SK-N-MC (cell line): ENCODE results near the gene ZNF613.

Source experiments
- EZH2 ChIP-seq: fragments of 200-600 bp; sonication (generic); IDR thresholded peaks from one replicate; pipeline ENCODE4 v1.6.1; 2017; ENCODE audit warnings: antibody characterized with exemption
- FOXP2 ChIP-seq: optimal IDR thresholded peaks from 2 replicates; pipeline ENCODE3; 2011; ENCODE audit warnings: mild to moderate bottlenecking, moderate library complexity; ENCODE audit not compliant: insufficient read depth; ENCODE audit errors: extremely low read length, control extremely low read depth
- POLR2AphosphoS5 ChIP-seq: IDR thresholded peaks from 2 replicates; pipeline ENCODE4 v1.6.1; 2012; ENCODE audit warnings: mild to moderate bottlenecking, low read depth, low read length, borderline replicate concordance

- TF ChIP-seq EZH2 (no peak), POLR2AphosphoS5 (no peak), FOXP2 (no peak)
Measured at GRCh38 chr19:51915324-51915867, 11.9 kb upstream of the ZNF613 start.
